Inferior parietal cortex (tissue), 1 donor: ENCODE results near the gene KIF7.

Experiments
- DNase-seq: peaks from one replicate; pipeline ENCODE4 v3.0.0-alpha.2; 2016; ENCODE audit errors: extremely low spot score

KIF7 gene

DNA sequence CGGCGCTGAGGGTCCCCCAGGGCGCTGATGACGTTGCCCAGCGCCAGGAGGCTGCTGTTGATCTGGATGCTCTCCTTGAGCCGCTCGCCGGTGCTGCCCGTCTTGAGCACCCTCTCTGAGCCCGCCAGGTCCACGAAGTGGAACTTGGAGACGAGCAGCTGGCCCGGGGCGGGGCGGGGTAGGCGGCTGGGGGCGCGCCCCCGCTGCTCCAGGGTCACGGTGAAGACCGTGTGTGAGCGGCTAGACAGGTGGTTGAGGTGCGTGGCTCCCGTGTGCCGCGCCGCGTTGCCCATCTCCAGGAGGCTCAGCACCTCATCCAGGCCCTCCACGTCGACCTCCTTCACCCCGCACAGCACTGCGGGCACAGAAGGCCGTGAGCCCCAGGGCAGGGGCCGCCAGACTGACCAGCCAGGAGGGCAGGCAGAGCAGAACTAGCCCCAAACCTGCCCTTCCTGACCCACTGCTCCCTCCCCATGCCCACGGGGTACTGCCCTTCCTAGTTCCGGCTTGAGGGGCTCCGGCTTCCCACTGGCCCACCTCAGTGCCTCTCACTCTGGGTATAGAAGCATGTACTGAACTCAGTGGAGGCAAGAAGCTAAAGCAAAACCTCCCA is 6.1 kb downstream of the KIF7 start:
- no peak for DNase-seq

- DNase-seq: no peak
Measured at GRCh38 chr15:89648106-89649012, 6.9 kb downstream of the KIF7 start.

- peak; percentile 43 for DNase-seq
Measured at GRCh38 chr15:89647191-89647851, 7.9 kb downstream of the KIF7 start.

DNA sequence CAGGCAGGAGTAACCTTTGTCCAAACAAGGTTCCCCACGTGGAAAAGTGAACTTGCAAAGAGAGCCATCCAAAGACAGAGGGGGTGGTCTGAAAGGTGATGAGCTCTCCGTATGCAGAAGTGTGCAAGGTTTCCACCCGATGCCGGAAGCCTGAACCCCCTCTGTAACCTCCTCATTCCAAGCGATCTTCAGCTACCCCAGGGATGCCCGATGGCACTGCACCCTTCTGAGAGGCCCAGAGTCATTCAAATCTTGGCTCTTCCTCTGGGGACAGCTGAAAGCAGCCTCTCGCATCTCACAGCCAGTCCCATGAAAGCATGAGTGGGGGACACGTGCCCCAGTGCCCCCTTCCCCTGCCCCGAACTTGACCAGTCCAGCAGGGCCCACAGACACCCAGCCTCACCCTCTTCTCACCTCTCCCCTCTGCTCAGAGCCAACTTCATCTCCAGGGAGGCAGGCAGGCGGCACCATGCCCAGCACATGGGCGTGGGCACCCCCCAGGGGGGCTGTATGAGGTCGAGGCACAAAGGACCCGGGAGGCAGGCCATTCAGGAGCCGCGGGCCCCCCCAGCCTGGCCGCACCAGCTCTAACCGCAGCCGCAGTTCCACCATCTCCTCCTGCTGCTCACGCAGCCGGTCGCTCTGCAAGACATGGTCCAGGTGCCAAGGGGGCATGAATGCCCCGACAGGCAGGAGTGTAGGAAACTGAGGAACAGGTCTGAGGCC is 8.7 kb downstream of the KIF7 start:
- DNase-seq: no peak

DNA sequence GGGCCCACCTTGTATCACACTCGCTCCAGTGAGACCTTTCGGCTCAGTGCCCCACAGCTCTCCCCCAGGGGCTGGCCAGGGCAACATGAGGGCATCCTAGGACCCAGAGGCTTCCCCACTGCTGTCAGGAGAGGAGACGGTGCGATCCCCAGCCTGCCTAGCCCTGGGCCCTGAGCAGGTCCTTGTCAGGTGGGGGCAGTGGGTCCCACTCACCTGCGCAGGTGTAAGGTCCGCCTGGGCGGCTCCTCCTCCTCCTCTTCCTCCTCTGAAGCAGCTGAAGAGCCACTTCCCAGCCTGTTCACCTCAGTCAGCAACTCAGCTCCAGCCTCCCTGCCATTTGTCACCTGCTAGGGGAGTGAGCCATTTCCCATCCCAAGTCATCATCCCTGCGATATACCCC is 9.6 kb downstream of the KIF7 start:
- no peak for DNase-seq

GRCh38 chr15:89642106-89642505 is 13.2 kb downstream of the KIF7 start:
- DNase-seq: no peak

GRCh38 chr15:89641053-89641452 is 14.2 kb downstream of the KIF7 start:
- no peak for DNase-seq

GRCh38 chr15:89640245-89640644 is 15.0 kb downstream of the KIF7 start:
- no peak for DNase-seq

- DNase-seq: no peak
Measured at GRCh38 chr15:89633585-89633984, 21.7 kb downstream of the KIF7 start.

DNA sequence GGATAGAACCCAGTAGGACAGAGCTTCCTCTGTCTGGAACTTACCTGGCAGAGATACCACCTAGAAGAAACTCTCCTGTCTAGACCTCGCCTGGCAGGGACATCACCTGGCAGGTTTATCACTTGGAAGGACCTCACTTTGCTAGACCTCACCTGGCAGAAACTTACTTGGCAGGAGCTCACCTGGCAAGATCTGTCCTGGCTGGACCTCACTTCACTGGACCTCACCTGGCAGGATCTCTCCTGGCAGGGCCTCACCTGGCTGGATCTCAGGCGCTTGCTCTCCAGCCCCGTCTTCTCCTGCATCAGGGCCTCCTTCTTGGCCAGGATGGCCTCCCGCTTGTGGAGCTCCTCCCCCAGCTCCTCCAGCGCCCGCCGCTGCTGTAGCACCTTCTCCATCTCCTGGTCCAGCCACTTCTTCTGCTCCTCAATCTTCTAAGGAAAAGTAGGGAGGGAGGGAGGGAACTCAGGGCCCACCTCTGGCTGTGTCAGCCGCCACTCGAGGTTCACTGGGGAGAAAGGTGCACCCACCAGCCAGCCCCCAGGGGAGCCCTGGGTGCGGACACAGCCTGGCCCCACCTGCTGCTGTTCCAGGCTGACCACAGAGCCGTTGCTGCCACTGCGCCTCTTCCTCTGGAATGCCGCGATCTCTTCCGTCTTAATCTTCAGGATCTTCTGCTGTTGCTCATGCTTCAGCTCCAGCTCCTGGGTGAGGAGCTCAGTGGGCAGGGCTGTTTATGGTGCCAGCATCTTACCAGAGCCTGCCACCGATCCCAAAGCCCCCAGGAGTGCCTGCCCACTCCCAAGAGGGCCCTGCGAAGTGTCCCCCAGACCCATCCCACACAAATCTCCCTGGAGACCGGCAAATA is 22.5 kb downstream of the KIF7 start:
- DNase-seq: no peak

DNA sequence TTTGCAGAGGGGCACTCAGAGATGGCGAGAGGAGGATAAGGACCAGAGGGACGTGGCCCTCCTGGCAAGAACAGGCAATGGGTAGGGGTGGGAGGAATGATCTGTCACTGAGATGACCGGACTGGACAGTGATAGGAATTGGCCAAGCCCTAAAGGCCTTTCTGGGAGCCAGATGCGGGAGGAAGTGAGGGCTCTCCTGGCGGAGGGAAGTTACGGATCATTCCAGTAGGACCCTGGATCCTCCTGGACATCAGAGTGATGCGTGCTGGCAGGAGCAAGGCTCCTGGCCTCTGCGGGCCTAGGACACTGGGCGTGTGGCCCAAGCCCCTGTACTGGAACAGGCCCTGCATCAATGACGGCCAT is 23.4 kb downstream of the KIF7 start:
- no peak for DNase-seq

DNA sequence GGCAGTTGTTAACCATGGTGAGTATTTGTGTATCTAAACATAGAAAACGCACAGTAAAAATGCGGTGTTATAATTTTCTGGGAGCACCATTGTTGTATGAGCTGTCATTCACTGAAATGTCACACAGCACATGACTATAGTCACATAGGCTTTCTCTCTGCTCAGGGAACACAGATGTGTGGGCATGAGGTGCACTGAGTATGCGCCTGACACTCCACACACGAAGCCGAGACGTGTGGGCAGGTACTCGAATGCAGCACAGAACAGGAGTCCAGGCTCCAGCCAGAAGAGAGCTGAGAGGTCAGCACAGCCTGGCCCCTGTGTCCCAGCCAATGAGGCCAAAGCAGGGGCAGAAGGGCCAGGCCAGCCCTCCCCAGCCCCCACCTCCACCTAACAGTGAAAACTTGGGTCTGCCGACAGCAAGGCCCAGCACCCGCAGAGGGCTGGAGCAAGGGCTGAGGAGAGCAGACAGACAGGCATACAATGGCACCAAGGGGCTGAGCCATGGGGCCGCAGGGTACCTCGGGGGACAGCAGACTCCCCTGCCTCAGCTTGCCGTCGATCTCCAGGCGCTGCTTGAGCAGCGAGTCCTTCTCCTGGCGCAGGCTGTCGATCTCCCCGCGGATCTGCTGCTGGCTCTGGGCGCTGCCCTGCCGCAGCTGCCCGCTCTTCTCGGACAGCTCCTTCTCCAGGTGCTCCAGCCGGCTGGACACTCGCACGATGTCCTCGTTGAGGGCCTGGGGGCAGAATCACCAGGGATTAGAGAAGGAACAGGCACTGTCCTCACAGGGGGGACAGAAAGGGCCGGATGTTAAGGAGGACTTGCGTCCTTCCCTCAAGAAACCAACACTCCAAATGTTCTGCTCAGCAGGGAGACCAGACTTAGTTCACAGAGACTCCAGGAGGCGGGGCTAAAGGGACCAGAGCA is 24.0 kb downstream of the KIF7 start:
- DNase-seq: no peak

DNA sequence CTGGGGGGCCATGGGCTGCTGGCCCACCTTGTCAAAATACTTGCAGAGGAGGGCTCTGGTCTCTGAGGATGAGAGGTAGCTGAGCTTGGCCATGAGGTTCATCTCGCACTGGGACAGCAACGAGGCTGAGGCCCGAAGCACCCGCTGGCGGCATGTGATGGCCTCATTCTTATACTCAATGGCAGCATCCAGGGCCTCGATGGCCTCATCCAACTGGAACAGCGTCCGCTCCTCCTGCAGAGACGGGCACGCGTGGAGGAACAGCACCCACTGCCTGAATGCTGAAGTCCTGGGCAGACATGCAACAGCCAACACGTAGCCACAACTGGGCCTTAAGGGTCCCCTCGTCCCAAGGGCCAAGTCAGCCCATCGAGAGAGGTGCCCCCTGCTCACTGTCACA is 25.0 kb downstream of the KIF7 start:
- no peak for DNase-seq

DNA sequence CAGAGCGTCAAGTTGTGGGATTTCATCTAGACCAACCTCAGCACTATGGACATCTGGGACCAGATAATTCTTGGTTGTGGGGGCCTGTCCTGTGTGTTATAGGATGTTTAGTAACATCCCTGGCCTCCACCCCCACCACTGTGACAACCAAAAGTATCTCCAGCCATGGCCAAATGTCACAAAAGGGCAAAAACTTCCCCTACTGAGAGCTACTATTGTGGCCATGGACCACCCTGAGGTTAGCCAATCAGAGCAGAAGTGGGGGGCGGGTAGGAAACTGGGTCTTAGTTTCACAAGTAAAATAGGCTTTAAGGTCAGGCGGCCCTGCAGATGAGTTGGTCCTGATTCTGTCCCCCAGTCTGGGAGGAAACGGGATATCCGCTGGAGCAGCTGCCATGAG is 25.4 kb downstream of the KIF7 start:
- no peak for DNase-seq

DNA sequence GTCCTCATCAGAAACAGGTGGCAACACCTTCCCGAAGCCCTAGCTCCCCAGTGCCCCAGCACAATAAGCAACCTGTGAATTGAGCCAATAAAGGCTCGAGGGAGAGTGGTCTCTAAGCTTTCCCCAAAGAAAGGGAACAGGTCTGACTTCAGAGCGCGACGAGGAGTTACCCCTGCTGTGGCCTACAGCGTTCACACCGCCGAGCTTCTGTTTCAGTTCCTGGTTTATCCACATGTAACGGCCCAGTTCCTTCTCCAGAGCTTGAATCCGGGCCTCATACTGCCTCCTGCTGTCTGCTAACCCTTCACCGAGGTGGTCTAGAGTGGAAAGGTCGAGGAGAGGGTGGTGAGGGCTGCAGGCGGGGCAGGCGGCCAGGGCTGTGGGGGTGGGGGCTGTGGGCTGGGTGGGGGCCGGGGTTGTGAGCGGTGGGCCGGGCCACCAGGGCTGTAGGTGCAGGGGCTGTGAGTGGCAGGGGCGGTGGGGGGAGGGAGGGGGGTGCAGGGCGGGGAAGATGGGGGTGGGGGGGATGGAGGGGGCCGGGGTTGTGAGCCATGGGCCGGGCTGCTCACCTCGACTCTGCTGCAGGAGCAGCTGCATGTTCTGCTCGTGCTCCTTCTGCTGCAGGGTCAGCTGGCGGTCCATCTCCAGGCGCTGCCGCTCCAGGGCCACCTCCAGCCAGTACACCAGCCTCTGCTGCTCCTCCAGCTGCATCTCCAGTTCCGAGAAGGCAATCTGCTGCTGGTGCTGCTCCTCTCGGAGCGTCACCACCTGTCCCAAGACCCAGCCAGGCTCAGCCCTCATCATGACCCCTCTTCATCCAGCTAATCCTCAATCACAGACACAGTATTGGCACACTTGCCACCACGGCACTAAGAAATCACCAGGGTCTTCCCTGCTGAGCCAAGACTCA is 26.2 kb downstream of the KIF7 start:
- no peak for DNase-seq

DNA sequence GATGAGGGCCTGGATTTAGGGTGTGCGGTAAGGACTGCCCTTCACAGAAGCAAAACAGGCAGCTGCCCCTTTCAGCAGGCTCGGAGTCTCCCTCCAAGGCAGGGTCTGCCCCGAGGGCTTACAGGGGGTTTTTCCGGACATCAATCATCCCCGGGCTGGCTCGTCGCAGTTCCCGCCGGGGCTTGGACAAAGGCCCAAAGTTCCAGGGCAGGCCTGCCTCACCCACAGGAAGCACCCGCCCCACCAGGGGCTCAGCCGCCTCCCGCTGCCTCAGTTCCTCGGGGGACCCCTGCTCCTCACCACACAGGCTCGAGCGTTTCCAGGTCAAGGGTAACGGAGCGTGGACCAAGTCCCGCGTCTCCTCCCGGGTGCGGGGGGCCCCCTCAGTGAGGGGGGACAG is 27.0 kb downstream of the KIF7 start:
- no peak for DNase-seq

GRCh38 chr15:89627256-89627970 is 27.9 kb downstream of the KIF7 start:
- no peak for DNase-seq

DNA sequence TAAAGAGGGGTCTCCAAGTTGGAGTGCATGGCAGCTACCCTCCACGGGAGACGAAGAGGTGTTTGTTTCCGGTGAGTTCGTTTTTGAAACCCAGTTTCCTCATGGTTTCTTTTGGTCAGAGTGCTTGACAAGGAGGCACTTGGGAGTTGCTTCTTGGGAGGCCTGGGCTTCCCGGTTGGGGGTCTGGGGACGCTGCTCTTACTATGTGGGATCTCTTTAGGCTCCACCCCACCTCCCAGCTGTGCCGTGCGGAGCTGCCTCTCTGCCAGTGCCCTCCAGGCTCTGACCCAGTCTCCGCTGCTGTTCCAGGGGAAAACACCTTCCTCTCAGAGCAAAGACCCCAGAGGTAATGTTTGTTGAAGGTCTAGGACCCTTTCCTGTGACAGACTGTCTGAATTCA is 29.6 kb downstream of the KIF7 start:
- DNase-seq: no peak
